Testis (tissue), 3 donors: ENCODE results near the gene KCNAB3. TPM values are rescaled to one million over a fixed set of nuclear protein-coding genes. Genes with fewer than 3 reads are reported as not detected.
A peak's percentile ranks its signal among the peaks of the same experiment; 100 is the strongest.

Source experiments
- DNase-seq: peaks from one replicate; pipeline ENCODE4 v3.0.0-alpha.2; 2019
- H3K27ac ChIP-seq, 2 donors: fragments of 200-600 bp; sonication (generic); one replicate each; pipeline ENCODE4 v1.5.1; 2019
- H3K27me3 ChIP-seq: fragments of 200-600 bp; sonication (generic); one replicate; pipeline ENCODE4 v1.5.1; 2019
- H3K36me3 ChIP-seq: fragments of 200-600 bp; sonication (generic); one replicate; pipeline ENCODE4 v1.5.1; 2017; ENCODE audit warnings: low read depth; ENCODE audit errors: missing control alignments
- H3K4me1 ChIP-seq: fragments of 200-600 bp; sonication (generic); one replicate; pipeline ENCODE4 v1.5.1; 2019
- H3K4me3 ChIP-seq, 2 donors: fragments of 200-600 bp; sonication (generic); one replicate each; pipeline ENCODE4 v1.5.1; 2017 to 2019
- H3K9me3 ChIP-seq: fragments of 200-600 bp; sonication (generic); one replicate; pipeline ENCODE4 v1.5.1; 2017
- CTCF ChIP-seq, 3 experiments: fragments of 450-650 bp in 2 of 3; fragments of 200-600 bp in 1 of 3; sonication (generic) in 1 of 3; IDR thresholded peaks; one replicate each; pipeline ENCODE4 v1.5.1; 2016 to 2019; ENCODE audit warnings: antibody characterized with exemption in 3 of 3, mild to moderate bottlenecking in 2 of 3, moderate library complexity in 1 of 3
- POLR2A ChIP-seq: fragments of 450-650 bp; IDR thresholded peaks from one replicate; pipeline ENCODE4 v1.6.1; 2017; ENCODE audit warnings: antibody characterized with exemption, mild to moderate bottlenecking, moderate library complexity
- WGBS, 2 donors: methylation state at CpG; one replicate each; pipeline ENCODE4 v1.1.5; 2018; 5-methylcytosine and 5-hydroxymethylcytosine counted together
- intact Hi-C: fragments of 100-400 bp; cut with DNase I; formaldehyde crosslinking; loops from one replicate; pipeline ENCODE4 v1.15.1; 2023; ENCODE audit warnings: low total_unique reads
- polyA plus RNA-seq: library from polyadenylated mRNA; stranded (reverse); fragments of 350-450 nt; fragmentation: Illumina TruSeq; extraction: RNeasy Lipid Tissue Mini Kit (QIAGEN cat#74804); gene quantifications from one replicate; pipeline ENCODE4 v1.2.3, GENCODE V29; 2014; ENCODE audit warnings: low read depth, low replicate concordance; ENCODE audit not compliant: insufficient read depth
- total RNA-seq, 2 donors: library from RNA; depleted of rRNA; stranded (reverse); fragments of >200 nt; gene quantifications; one replicate each; pipeline ENCODE4 v1.2.3, GENCODE V29; 2016

KCNAB3 gene
- total and polyA plus RNA-seq, 3 donors from 2014 or later = 3.3 to 5.2 (median 4.3) TPM

- Histone ChIP-seq H3K27me3 (no peaks in the 10 kb centered on the region), H3K36me3 (no peaks in the 10 kb centered on the region), H3K4me1 (peaks cover 49% of the 10 kb centered on the region), H3K27ac (peak overlapping the region; percentile 87 to 91), H3K9me3 (no peaks in the 10 kb centered on the region), H3K4me3 (peak overlapping the region; percentile 27 to 74)
- 0 to 2% methylated on average over 8 of the region's 8 CpGs for WGBS, 2 donors
- no peak for DNase-seq
- intact Hi-C loops = no loop called here
- TF ChIP-seq CTCF (IDR thresholded peaks at IDR 0.05) (peak in 1 of 3 experiments; percentile 15), POLR2A (no peak)
Measured at GRCh38 chr17:7887038-7887481, 42.6 kb downstream of the KCNAB3 start.

- Histone ChIP-seq H3K4me3 (peak overlapping the region; percentile 74 to 78), H3K36me3 (no peaks in the 10 kb centered on the region), H3K27me3 (no peaks in the 10 kb centered on the region), H3K27ac (peak overlapping the region; percentile 87 to 91), H3K9me3 (no peaks in the 10 kb centered on the region), H3K4me1 (peaks cover 49% of the 10 kb centered on the region)
- TF ChIP-seq POLR2A = no peak
- no peak for TF ChIP-seq CTCF (IDR thresholded peaks at IDR 0.05)
- intact Hi-C loops = no loop called here
- WGBS, 2 donors = 1 to 2% methylated on average over 15 to 30 of the region's 30 CpGs
- peak; percentile 60 for DNase-seq
Measured at GRCh38 chr17:7886227-7887037, 43.2 kb downstream of the KCNAB3 start.

- Histone ChIP-seq H3K36me3 (no peaks in the 10 kb centered on the region), H3K4me3 (peak overlapping the region; percentile 74 to 78), H3K9me3 (no peaks in the 10 kb centered on the region), H3K4me1 (peaks cover 49% of the 10 kb centered on the region), H3K27me3 (no peaks in the 10 kb centered on the region), H3K27ac (peak overlapping the region; percentile 87 to 91)
- intact Hi-C loops = no loop called here
- DNase-seq = peak; percentile 56
- TF ChIP-seq CTCF (IDR thresholded peaks at IDR 0.05) = no peak
- no peak for TF ChIP-seq POLR2A
- 0% methylated on average over 19 to 51 of the region's 64 CpGs for WGBS, 2 donors
Measured at GRCh38 chr17:7885367-7886226, 44.1 kb downstream of the KCNAB3 start.

- peak; percentile 28 for DNase-seq
- Histone ChIP-seq H3K4me1 (peaks cover 46% of the 10 kb centered on the region), H3K4me3 (peak overlapping the region; percentile 74 to 78), H3K9me3 (no peaks in the 10 kb centered on the region), H3K36me3 (no peaks in the 10 kb centered on the region), H3K27me3 (no peaks in the 10 kb centered on the region), H3K27ac (peak overlapping the region; percentile 87 to 91)
- WGBS, 2 donors = 1 to 2% methylated on average over 28 to 51 of the region's 100 CpGs
- intact Hi-C loops = no loop called here
- TF ChIP-seq CTCF (IDR thresholded peaks at IDR 0.05) (no peak), POLR2A (no peak)
Measured at GRCh38 chr17:7884581-7885366, 44.9 kb downstream of the KCNAB3 start.
